Mononuclear cell (primary cell): ENCODE measurements around the gene SDK2. TPM values are rescaled to one million over a fixed set of nuclear protein-coding genes. Genes with fewer than 3 reads are reported as not detected.

Source experiments
- H3K27me3 ChIP-seq: 2 replicates; pipeline ENCODE4 v1.6.0; 2011; ENCODE audit warnings: low read length, control low read depth; ENCODE audit not compliant: insufficient read depth
- H3K4me1 ChIP-seq: 2 replicates; pipeline ENCODE4 v1.5.1; 2011; ENCODE audit warnings: mild to moderate bottlenecking, low read length, control low read depth; ENCODE audit not compliant: insufficient read depth
- H3K4me3 ChIP-seq: 2 replicates; pipeline ENCODE4 v1.5.1; 2011; ENCODE audit warnings: mild to moderate bottlenecking, low read length, moderate library complexity
- H3K9me3 ChIP-seq: 2 replicates; pipeline ENCODE4 v1.5.1; 2011; ENCODE audit warnings: low read depth, mild to moderate bottlenecking, control low read depth, low read length
- total RNA-seq: library from RNA; depleted of rRNA; stranded (reverse); fragments of >200 nt; gene quantifications from one replicate; pipeline ENCODE4 v1.2.3, GENCODE V29; 2012

Gene SDK2
- total RNA-seq, 1 donor: 2.0 TPM

DNA sequence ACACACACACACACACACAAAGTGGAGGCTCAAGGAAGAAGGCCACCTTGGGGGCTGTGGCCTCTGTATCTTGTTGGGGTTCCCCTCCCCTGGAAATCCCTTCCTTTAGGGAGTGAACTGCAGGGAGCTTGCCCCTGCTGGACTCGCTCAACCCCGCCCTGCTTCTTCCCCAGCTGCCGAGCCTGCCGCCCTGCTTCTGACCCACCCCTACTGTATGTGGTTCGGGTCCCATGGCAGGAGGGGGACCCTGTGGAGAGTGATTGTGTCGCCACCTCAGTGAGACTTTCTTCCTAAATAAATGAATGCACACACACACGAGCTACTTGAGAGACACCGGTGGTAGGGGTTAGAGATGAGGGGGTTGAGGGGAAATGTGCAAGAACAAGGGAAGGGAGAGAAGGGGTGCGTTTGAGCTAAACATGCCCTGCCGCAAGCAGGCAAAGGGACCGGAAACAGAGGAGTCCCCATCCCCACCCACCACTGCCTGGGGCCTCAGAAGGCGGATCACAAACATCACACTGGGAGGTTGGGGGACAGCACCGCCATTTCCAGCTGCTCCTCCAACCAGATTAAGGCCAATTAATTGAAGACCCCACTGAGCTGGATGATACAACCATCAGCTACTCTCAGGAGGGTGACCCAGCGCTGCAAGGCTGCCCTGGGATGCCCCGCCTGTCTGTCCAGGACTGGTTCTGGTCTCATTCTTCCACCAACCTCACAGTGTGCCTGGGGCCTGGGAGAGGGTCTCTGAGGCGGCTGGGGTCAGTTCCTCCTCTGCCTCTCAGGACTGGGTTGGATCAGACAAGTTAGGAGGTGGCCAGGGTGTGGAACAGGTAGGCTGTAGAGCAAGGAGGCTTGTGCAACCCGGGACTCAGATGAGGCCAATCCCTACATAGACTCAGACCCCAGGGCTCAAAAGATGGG, 98.9 kb downstream of the SDK2 start:
- Histone ChIP-seq H3K4me3 (no peak overlapping the region), H3K27me3 (no peaks in the 10 kb centered on the region), H3K9me3 (no peaks in the 10 kb centered on the region), H3K4me1 (peaks cover 28% of the 10 kb centered on the region)

DNA sequence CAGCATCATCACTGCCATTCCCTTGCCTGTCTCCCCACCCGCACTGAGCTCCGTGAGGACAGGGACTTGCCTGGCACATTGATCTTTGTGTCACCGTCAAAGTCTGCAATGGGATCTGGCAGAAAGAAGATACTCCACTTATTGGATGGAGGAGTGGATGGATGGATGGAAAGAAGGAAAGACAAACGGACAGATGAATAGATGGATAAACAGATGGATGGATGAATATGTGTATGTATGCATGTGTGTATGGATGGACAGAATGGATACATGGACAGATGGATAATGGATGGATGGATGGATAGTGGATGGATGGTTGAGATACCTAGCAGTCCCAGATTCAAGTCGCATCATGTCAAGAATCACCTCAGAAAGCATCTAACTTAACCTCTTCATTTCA, 99.9 kb downstream of the SDK2 start:
- Histone ChIP-seq H3K4me3 (no peak overlapping the region), H3K27me3 (no peaks in the 10 kb centered on the region), H3K9me3 (no peaks in the 10 kb centered on the region), H3K4me1 (peaks cover 28% of the 10 kb centered on the region)

DNA sequence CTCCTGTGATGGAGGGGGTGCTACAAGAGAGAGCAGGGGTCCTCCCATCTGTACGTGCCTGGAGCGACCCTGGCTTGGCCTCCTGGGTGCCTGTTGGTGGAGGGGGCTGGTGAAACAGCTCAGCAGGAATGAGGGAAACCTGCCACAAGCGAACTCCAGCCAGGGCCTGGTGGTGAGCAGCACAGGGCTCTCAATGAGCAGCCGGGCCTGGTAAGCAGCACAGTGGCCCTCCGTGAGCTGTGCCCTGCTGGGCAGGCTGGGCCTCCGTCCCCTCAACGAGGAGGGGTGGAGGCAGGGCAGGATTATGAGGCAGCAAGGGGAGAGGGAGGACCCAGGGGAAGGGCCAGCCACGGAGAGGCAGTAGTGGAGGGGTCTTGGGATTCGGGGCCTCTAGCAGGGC, 101.9 kb downstream of the SDK2 start:
- Histone ChIP-seq H3K4me1 (peaks cover 11% of the 10 kb centered on the region), H3K27me3 (no peaks in the 10 kb centered on the region), H3K4me3 (no peak overlapping the region), H3K9me3 (no peaks in the 10 kb centered on the region)

DNA sequence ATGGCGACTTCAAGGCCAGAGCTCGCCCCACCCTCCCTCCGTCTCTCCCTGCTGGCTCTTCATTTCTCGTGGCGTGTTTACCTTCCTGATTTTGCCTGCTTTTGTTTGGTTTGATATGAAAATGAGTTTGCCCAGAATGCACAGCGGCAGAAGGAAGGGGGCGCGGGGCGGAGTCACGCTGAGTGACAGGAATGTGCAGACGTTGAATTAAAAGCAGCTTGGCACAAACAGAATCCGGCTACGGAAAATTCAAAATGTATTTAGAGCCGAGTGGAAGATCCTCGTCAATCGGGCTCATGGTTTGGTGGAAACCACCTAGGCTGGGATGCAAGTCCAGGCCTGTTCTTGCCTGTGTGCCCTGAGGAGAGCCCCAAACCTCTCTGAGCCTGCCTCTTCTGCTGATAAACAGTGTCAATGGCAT, 102.7 kb downstream of the SDK2 start:
- Histone ChIP-seq H3K4me3 (no peak overlapping the region), H3K27me3 (no peaks in the 10 kb centered on the region), H3K4me1 (peaks cover 3% of the 10 kb centered on the region), H3K9me3 (no peaks in the 10 kb centered on the region)

DNA sequence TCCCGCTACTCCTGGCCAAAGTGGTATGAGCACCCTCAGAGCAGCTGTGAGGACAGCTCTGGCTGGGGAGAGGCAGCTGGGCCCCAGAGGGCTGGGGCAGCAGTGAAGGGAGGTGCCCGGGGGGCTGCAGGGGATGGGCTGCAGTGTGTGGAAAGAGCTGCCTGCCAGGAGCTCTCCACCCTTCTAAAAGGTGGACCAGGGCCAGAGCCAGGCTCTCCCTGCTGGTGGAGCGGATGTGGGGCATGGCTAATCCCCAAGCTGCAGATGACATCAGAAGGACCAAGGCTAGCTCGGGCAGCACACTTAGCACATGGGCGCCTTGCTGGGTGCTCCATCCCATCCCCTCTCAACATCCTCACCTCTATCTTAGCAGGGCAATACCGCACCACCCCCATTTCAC, 103.1 kb downstream of the SDK2 start:
- no peak overlapping the region for H3K4me3 ChIP-seq
- H3K9me3 ChIP-seq: no peaks in the 10 kb centered on the region
- no peaks in the 10 kb centered on the region for H3K4me1 ChIP-seq
- H3K27me3 ChIP-seq: no peaks in the 10 kb centered on the region

DNA sequence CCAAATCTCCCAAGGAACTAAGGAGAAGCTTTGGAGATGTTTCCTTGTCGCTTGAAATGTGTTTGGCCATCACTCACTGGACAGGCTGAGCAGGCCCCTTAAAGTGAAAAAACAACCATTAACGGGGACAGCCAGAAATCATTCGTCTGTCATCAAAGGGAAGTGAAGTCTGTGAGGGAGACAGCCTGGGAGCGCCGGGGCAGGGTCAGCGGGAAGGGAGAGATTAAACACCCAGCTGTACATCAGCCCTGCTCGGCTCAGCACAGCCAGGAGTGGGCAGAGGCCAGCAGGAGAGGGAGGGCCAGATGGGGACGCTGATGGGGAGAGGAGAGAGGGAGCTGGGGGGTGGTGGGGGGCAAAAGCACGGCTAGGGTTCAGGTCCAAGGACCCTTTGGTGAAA, 105.1 kb downstream of the SDK2 start:
- Histone ChIP-seq H3K4me1 (no peaks in the 10 kb centered on the region), H3K4me3 (no peak overlapping the region), H3K27me3 (no peaks in the 10 kb centered on the region), H3K9me3 (no peaks in the 10 kb centered on the region)

DNA sequence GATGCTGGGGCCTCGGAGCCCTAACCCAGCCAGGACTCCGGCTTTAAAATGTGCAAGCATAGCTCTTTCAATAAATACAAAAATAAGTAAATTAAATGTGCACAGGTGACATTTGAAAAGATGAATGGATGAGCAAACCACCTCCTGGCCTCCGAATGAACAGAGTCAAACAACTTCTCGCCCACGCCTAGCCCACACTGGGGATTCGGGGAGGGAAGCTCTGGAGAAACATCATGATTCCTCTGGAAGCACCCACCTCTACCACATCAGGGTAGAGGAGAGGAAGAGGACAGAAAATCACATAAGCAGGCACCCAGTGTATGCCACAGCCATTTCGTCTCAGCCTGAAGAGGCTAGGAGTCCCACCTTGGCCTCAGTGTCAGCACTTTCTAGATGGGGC, 105.8 kb downstream of the SDK2 start:
- no peaks in the 10 kb centered on the region for H3K4me1 ChIP-seq
- no peak overlapping the region for H3K4me3 ChIP-seq

GRCh38 chr17:73536700-73537605, 107.3 kb downstream of the SDK2 start:
- Histone ChIP-seq H3K9me3 (no peaks in the 10 kb centered on the region), H3K4me3 (no peak overlapping the region), H3K4me1 (no peaks in the 10 kb centered on the region), H3K27me3 (no peaks in the 10 kb centered on the region)

More for the DNA sequence above, 105.8 kb downstream of the SDK2 start:
- H3K27me3 ChIP-seq: no peaks in the 10 kb centered on the region
- no peaks in the 10 kb centered on the region for H3K9me3 ChIP-seq

GRCh38 chr17:73535746-73536145, 108.5 kb downstream of the SDK2 start:
- Histone ChIP-seq H3K4me1 (no peaks in the 10 kb centered on the region), H3K4me3 (no peak overlapping the region), H3K9me3 (no peaks in the 10 kb centered on the region), H3K27me3 (no peaks in the 10 kb centered on the region)

DNA sequence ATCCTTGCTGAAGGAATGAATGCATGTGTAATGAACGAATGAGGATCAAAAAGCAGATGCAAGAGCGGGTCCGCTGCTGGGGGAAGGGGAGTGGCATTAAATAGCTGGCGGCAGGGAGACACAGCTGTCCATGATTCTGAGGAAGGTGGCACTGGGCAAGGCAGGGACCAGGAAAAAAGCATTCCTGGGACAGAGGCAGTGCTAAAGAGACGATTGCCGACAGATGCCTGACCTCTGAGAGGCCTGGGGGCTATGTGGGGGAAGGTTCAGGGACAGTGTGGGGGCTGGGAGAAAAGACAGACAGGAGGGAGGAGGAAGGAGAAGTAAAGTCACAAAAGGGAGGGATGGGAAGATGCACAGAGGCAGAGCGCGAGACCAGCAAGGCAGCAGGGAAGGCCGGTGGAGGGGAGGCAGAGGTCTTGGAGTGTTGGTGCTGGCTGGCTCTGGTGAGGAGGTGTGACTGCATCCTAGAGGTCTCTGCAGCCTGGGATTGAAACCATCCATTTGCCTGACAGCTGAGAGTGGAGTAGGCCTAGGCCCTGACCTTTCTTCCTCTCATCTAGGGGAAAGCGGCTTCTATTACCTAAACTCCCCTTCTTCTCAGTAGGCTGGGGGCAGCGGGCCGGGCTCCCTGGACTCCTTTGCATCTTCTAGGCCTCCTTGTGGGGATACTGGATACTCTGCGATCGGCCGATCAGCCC, 109.9 kb downstream of the SDK2 start:
- Histone ChIP-seq H3K4me1 (no peaks in the 10 kb centered on the region), H3K9me3 (no peaks in the 10 kb centered on the region), H3K27me3 (no peaks in the 10 kb centered on the region), H3K4me3 (no peak overlapping the region)

DNA sequence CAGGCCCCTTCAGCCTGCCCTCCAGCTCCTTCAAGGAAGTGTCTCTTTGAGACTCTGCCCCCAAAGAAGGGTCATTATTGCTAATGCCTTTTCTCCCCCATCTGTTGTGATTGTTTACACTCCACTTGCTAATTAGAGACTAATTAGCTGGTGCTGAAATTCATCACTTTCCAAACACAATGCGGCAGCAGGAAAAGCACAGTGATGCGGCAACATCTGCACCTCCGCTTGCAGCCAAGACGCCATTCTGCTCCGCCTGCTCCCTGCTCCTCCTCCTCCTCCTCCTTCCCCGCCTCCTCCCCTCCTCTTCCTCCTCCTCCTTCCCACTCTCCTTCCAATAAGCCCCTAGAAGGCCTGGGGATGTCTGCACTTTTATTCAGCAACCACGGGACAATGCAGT, 110.5 kb downstream of the SDK2 start:
- H3K9me3 ChIP-seq: no peaks in the 10 kb centered on the region
- H3K27me3 ChIP-seq: no peaks in the 10 kb centered on the region
- H3K4me1 ChIP-seq: no peaks in the 10 kb centered on the region
- H3K4me3 ChIP-seq: no peak overlapping the region

- Histone ChIP-seq H3K4me1 (no peaks in the 10 kb centered on the region), H3K27me3 (no peaks in the 10 kb centered on the region), H3K9me3 (no peaks in the 10 kb centered on the region), H3K4me3 (no peak overlapping the region)
Observed at GRCh38 chr17:73533127-73533526, 111.1 kb downstream of the SDK2 start.

- Histone ChIP-seq H3K4me3 (no peak overlapping the region), H3K27me3 (no peaks in the 10 kb centered on the region), H3K4me1 (no peaks in the 10 kb centered on the region), H3K9me3 (no peaks in the 10 kb centered on the region)
Observed at GRCh38 chr17:73532421-73532901, 111.8 kb downstream of the SDK2 start.

- Histone ChIP-seq H3K27me3 (no peaks in the 10 kb centered on the region), H3K9me3 (no peaks in the 10 kb centered on the region), H3K4me3 (no peak overlapping the region), H3K4me1 (no peaks in the 10 kb centered on the region)
Observed at GRCh38 chr17:73531158-73531557, 113.1 kb downstream of the SDK2 start.

DNA sequence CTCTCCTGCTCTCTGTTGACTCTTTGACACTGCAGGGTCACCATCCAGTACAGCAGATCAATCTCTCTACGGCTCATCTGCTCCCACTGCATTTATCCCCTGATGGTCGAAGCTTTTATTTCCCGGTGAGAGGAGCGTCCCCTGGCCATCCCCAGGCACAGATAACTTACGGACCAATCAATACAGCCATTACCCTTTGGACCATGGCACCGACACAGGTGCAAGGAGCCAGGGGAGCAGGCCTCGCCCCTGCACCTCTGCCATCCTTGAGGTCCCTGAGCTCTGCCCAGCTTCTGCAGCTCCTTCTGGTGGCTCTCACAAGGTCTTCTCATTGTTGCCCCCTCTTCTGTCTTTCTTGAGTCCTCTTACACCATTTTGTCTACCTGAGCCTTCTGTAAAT, 115.6 kb downstream of the SDK2 start:
- H3K4me1 ChIP-seq: no peaks in the 10 kb centered on the region
- no peaks in the 10 kb centered on the region for H3K9me3 ChIP-seq
- no peak overlapping the region for H3K4me3 ChIP-seq
- H3K27me3 ChIP-seq: no peaks in the 10 kb centered on the region
